Muscle layer of duodenum (tissue), 2 donors: ENCODE results near the gene CLBA1.
"Not testable (repeated sequence)": the region's sequence is repeated elsewhere in the genome, so short reads cannot be mapped to it uniquely, and the experiment has no call there.

Source experiments
- H3K27ac ChIP-seq: one replicate; pipeline ENCODE4 v1.7.0; 2013; ENCODE audit warnings: mild to moderate bottlenecking, low read length
- H3K27me3 ChIP-seq: one replicate; pipeline ENCODE4 v1.7.0; 2013; ENCODE audit warnings: low read depth, mild to moderate bottlenecking, control low read depth, low read length
- H3K36me3 ChIP-seq, 2 donors: one replicate each; pipeline ENCODE4 v1.7.0; 2013; ENCODE audit warnings: low read length in 2 of 2, control low read depth in 1 of 2, mild to moderate bottlenecking in 1 of 2; ENCODE audit not compliant: insufficient read depth in 2 of 2, control insufficient read depth in 1 of 2
- H3K4me1 ChIP-seq, 2 donors: one replicate each; pipeline ENCODE4 v1.7.0; 2013; ENCODE audit warnings: low read length in 2 of 2, mild to moderate bottlenecking in 2 of 2, control low read depth in 1 of 2, moderate library complexity in 1 of 2; ENCODE audit not compliant: insufficient read depth in 2 of 2, control insufficient read depth in 1 of 2
- H3K4me3 ChIP-seq, 2 donors: one replicate each; pipeline ENCODE4 v1.7.0; 2013; ENCODE audit warnings: low read length in 2 of 2, low read depth in 1 of 2, mild to moderate bottlenecking in 1 of 2
- H3K9me3 ChIP-seq, 2 donors: one replicate each; pipeline ENCODE4 v1.7.0; 2013; ENCODE audit warnings: low read length in 2 of 2, control low read depth in 1 of 2, mild to moderate bottlenecking in 1 of 2; ENCODE audit not compliant: control insufficient read depth in 1 of 2
- donor health status: healthy.

CLBA1 gene

DNA sequence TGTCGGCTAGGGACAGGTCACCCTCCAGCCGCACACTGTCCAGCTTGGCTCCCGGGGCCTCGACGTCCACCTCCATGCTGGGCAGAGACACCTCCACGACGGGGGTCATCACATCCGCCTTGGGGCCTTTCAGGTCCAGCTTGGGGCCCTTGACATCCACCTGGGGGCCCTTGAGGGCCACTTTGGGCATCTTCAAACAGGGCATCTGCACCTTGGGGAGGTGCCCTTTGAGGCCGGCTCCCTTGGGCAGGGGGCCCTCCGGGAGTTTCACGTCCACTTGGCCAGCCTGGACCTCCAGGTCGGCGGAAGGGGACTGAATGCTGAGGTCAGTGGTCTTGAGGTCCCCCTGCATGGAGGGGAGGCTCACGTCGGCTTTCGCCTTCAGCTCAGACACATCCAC lies 43.0 kb upstream of the CLBA1 start:
- H3K36me3 ChIP-seq, result peaks cover 0 to 27% of the 10 kb centered on the region in 2 donors

DNA sequence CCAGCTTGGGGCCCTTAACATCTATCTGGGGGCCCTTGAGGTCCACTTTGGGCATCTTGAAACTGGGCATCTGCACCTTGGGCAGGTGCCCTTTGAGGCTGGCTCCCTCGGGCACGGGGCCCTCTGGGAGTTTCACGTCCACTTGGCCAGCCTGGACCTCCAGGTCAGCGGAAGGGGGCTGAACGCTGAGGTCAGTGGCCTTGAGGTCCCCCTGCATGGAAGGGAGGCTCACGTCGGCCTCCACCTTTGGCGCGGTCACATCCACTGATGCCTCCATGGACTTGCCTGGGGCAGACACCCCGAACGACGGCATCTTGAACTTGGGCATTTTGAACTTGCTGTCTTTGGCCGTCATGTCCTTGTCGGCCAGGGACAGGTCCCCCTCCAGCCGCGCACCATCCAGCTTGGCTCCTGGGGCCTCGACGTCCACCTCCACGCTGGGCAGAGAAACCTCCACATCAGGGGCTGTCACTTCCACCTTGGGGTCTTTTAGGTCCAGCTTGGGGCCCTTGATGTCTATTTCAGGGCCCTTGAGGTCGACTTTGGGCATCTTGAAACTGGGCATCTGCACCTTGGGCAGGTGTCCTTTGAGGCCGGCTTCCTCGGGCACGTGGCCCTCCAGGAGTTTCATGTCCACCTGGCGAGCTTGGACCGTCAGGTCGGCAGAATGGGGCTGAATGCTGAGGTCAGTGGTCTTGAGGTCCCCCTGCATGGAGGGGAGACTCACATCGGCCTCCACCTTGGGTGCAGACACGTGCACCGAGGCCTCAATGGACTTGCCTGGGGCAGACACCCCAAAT lies 42.2 kb upstream of the CLBA1 start:
- H3K27me3 ChIP-seq, H3K9me3 ChIP-seq, H3K4me1 ChIP-seq, H3K27ac ChIP-seq, H3K4me3 ChIP-seq: not testable (repeated sequence)
- peaks cover 0 to 33% of the 10 kb centered on the region in 2 donors for H3K36me3 ChIP-seq

More for the DNA sequence above, 43.0 kb upstream of the CLBA1 start:
- H3K27me3 ChIP-seq, result no peaks in the 10 kb centered on the region
- H3K4me1 ChIP-seq, result no peaks in the 10 kb centered on the region
- no peak overlapping the region for H3K4me3 ChIP-seq
- H3K9me3 ChIP-seq, result no peaks in the 10 kb centered on the region
- no peak overlapping the region for H3K27ac ChIP-seq

DNA sequence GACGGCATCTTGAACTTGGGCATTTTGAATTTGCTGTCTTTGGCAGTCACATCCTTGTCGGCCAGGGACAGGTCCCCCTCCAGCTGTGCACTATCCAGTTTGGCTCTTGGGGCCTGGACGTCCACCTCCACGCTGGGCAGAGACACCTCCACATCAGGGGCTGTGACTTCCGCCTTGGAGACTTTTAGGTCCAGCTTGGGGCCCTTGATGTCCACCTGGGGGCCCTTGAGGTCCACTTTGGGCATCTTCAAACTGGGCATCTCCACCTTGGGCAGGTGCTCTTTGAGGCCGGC lies 41.6 kb upstream of the CLBA1 start:
- H3K27me3 ChIP-seq, H3K27ac ChIP-seq, H3K4me1 ChIP-seq, H3K4me3 ChIP-seq, H3K9me3 ChIP-seq: not testable (repeated sequence)
- H3K36me3 ChIP-seq, result peaks cover 0 to 32% of the 10 kb centered on the region in 2 donors

DNA sequence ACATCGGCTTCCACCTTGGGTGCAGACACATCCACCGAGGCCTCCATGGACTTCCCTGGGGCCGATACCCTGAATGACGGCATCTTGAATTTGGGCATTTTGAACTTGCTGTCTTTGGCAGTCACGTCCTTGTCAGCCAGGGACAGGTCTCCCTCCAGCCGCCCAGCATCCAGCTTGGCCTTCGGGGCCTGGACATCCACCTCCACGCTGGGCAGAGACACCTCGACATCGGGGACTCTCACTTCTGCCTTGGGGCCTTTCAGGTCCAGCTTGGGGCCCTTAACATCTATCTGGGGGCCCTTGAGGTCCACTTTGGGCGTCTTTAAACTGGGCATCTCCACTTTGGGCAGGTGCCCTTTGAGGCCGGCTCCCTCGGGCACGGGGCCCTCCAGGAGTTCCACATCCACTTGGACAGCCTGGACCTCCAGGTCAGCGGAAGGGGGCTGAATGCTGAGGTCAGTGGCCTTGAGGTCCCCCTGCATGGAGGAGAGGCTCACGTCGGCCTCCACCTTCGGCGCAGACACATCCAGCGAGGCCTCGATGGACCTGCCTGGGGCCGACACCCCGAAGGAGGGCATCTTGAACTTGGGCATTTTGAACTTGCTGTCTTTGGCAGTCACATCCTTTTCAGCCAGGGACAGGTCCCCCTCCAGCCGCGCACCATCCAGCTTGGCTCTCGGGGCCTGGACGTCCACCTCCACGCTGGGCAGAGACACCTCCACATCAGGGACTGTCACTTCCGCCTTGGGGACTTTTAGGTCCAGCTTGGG lies 41.0 kb upstream of the CLBA1 start:
- not testable (repeated sequence) for H3K27ac ChIP-seq, H3K4me3 ChIP-seq, H3K27me3 ChIP-seq, H3K9me3 ChIP-seq, H3K4me1 ChIP-seq
- H3K36me3 ChIP-seq, result peaks cover 0 to 25% of the 10 kb centered on the region in 2 donors

DNA sequence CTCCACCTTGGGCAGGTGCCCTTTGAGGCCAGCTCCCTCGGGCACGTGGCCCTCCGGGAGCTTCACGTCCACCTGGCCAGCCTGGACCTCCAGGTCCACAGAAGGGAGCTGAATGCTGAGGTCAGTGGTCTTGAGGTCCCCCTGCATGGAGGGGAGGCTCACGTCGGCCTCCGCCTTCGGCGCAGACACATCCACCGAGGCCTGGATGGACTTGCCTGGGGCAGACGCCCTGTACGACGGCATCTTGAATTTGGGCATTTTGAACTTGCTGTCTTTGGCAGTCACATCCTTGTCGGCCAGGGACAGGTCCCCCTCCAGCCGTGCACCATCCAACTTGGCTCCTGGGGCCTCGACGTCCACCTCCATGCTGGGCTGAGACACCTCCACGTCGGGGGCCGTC lies 40.3 kb upstream of the CLBA1 start:
- H3K9me3 ChIP-seq, H3K4me3 ChIP-seq, H3K4me1 ChIP-seq, H3K27me3 ChIP-seq, H3K27ac ChIP-seq: not testable (repeated sequence)
- H3K36me3 ChIP-seq, result peaks cover 0 to 25% of the 10 kb centered on the region in 2 donors

DNA sequence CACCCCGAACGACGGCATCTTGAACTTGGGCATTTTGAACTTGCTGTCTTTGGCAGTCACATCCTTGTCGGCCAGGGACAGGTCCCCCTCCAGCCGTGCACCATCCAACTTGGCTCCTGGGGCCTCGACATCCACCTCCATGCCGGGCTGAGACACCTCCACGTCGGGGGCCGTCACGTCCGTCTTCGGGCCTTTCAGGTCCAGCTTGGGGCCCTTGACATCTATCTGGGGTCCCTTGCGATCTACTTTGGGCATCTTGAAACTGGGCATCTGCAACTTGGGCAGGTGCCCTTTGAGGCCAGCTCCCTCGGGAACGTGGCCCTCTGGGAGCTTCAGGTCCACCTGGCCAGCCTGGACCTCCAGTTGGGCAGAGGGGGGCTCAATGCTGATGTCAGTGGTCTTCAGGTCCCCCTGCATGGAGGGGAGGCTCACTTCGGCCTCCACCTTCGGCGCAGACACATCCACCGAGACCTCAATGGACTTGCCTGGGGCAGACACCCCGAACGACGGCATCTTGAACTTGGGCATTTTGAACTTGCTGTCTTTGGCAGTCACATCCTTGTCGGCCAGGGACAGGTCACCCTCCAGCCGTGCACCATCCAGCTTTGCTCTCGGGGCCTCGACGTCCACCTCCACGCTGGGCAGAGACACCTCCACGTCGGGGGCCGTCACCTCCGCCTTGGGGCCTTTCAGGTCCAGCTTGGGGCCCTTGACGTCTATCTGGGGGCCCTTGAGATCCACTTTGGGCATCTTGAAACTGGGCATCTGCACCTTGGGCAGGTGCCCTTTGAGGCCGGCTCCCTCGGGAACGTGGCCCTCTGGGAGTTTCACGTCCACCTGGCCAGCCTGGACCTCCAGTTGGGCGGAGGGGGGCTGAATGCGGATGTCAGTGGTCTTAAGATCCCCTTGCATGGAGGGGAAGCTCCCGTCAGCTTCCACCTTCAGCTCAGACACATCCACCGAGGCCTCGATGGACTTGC lies 39.3 kb upstream of the CLBA1 start:
- H3K4me3 ChIP-seq, result not testable (repeated sequence)

DNA sequence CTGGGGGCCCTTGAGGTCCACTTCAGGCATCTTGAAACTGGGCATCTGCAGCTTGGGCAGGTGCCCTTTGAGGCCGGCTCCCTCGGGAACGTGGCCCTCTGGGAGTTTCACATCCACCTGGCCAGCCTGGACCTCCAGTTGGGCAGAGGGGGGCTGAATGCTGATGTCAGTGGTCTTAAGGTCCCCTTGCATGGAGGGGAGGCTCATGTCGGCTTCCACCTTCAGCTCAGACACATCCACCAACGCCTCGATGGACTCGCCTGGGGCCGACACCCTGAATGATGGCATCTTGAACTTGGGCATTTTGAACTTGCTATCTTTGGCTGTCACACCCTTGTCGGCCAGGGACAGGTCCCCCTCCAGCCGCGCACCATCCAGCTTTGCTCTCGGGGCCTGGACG lies 38.4 kb upstream of the CLBA1 start:
- not testable (repeated sequence) for H3K4me3 ChIP-seq, H3K27ac ChIP-seq, H3K27me3 ChIP-seq, H3K9me3 ChIP-seq, H3K4me1 ChIP-seq
- H3K36me3 ChIP-seq, result peaks cover 0 to 11% of the 10 kb centered on the region in 2 donors

More for the DNA sequence above, 39.3 kb upstream of the CLBA1 start:
- not testable (repeated sequence) for H3K9me3 ChIP-seq, H3K4me1 ChIP-seq, H3K27ac ChIP-seq, H3K27me3 ChIP-seq
- peaks cover 0 to 20% of the 10 kb centered on the region in 2 donors for H3K36me3 ChIP-seq

DNA sequence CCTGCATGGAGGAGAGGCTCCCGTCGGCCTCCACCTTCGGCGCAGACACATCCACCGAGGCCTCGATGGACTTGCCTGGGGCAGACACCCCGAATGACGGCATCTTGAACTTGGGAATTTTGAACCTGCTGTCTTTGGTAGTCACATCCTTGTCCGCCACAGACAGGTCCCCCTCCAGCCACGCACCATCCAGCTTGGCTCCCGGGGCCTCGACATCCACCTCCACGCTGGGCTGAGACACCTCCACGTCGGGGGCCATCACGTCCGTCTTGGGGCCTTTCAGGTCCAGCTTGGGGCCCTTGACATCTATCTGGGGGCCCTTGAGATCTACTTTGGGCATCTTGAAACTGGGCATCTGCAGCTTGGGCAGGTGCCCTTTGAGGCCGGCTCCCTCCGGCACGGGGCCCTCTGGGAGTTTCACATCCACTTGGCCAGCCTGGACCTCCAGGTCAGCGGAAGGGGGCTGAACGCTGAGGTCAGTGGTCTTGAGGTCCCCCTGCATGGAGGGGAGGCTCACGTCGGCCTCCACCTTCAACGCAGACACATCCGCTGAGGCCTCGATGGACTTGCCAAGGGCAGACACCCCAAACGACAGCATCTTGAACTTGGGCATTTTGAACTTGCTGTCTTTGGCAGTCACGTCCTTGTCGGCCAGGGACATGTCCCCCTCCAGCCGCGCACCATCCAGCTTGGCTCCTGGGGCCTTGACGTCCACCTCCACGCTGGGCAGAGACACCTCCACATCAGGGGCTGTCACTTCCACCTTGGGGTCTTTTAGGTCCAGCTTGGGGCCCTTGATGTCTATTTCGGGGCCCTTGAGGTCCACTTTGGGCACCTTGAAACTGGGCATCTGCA lies 37.5 kb upstream of the CLBA1 start:
- not testable (repeated sequence) for H3K27me3 ChIP-seq, H3K9me3 ChIP-seq, H3K36me3 ChIP-seq, H3K4me3 ChIP-seq, H3K27ac ChIP-seq, H3K4me1 ChIP-seq

DNA sequence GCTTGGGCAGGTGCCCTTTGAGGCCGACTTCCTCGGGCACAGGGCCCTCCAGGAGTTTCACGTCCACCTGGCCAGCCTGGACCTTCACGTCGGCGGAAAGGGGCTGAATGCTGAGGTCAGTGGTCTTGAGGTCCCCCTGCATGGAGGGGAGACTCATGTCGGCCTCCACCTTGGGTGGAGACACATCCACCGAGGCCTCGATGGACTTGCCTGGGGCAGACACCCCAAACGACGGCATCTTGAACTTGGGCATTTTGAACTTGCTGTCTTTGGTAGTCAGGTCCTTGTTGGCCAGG lies 36.9 kb upstream of the CLBA1 start:
- peaks cover 0 to 15% of the 10 kb centered on the region in 2 donors for H3K36me3 ChIP-seq
- no peaks in the 10 kb centered on the region for H3K9me3 ChIP-seq
- no peaks in the 10 kb centered on the region for H3K4me1 ChIP-seq
- H3K27me3 ChIP-seq, result no peaks in the 10 kb centered on the region
- H3K4me3 ChIP-seq, result no peak overlapping the region
- no peak overlapping the region for H3K27ac ChIP-seq

DNA sequence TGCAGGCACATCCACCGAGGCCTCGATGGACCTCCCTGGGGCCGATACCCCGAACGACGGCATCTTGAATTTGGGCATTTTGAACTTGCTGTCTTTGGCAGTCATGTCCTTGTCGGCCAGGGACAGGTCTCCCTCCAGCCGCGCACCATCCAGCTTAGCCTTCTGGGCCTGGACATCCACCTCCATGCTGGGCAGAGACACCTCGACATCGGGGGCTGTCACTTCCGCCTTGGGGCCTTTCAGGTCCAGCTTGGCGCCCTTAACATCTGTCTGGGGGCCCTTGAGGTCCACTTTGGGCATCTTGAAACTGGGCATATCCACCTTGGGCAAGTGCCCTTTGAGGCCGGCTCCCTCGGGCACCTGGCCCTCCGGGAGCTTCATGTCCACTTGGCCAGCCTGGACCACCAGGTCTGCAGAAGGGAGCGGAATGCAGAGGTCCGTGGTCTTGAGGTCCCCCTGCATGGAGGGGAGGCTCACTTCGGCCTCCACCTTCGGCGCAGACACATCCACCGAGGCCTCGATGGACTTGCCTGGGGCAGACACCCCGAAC lies 36.1 kb upstream of the CLBA1 start:
- H3K4me3 ChIP-seq, H3K4me1 ChIP-seq, H3K27ac ChIP-seq, H3K27me3 ChIP-seq, H3K9me3 ChIP-seq: not testable (repeated sequence)
- peaks cover 0 to 23% of the 10 kb centered on the region in 2 donors for H3K36me3 ChIP-seq
